Stimulated activated CD4-positive, alpha-beta T cell treated with anti-CD3 and anti-CD28 coated beads, Interleukin-4, amount 100 ng/mL, for 48 hours (primary cell): ENCODE results near the gene NR6A1.
"Not testable (repeated sequence)": the region's sequence is repeated elsewhere in the genome, so short reads cannot be mapped to it uniquely, and the experiment has no call there.

Source experiments
- DNase-seq, 2 donors: peaks; one replicate each; pipeline ENCODE4 v3.0.0-alpha.2; 2020; ENCODE audit warnings: low read depth in 2 of 2

Gene NR6A1

GRCh38 chr9:124615840-124616239, 155.3 kb downstream of the NR6A1 start:
- DNase-seq, result not testable (repeated sequence)

GRCh38 chr9:124615100-124615742, 155.9 kb downstream of the NR6A1 start:
- DNase-seq, result no peak

GRCh38 chr9:124613849-124614248, 157.3 kb downstream of the NR6A1 start:
- DNase-seq, result no peak

GRCh38 chr9:124611106-124611505, 160.0 kb downstream of the NR6A1 start:
- no peak for DNase-seq

- no peak for DNase-seq
These were observed 165.1 kb downstream of the NR6A1 start for GRCh38 chr9:124606027-124606426.

- DNase-seq, result no peak
These were observed 165.9 kb downstream of the NR6A1 start for GRCh38 chr9:124605258-124605657.

GRCh38 chr9:124602632-124603031, 168.5 kb downstream of the NR6A1 start:
- no peak for DNase-seq

- DNase-seq, result no peak
These were observed 168.9 kb downstream of the NR6A1 start for GRCh38 chr9:124602204-124602603.

- DNase-seq, result no peak
These were observed 170.7 kb downstream of the NR6A1 start for GRCh38 chr9:124600407-124600806.

- DNase-seq, result no peak
These were observed 171.9 kb downstream of the NR6A1 start for GRCh38 chr9:124599121-124599795.

- DNase-seq, result no peak
These were observed 173.1 kb downstream of the NR6A1 start for GRCh38 chr9:124598048-124598447.

GRCh38 chr9:124596172-124596839, 174.8 kb downstream of the NR6A1 start:
- DNase-seq, result no peak

- no peak for DNase-seq
These were observed 175.4 kb downstream of the NR6A1 start for GRCh38 chr9:124595743-124596142.

- DNase-seq, result no peak
These were observed 176.4 kb downstream of the NR6A1 start for GRCh38 chr9:124594673-124595072.

- DNase-seq, result no peak
These were observed 176.9 kb downstream of the NR6A1 start for GRCh38 chr9:124594225-124594624.

- no peak for DNase-seq
These were observed 177.5 kb downstream of the NR6A1 start for GRCh38 chr9:124593651-124594058.

GRCh38 chr9:124593200-124593599, 177.9 kb downstream of the NR6A1 start:
- DNase-seq, result no peak

- DNase-seq, result no peak
These were observed 180.0 kb downstream of the NR6A1 start for GRCh38 chr9:124590889-124591641.

- DNase-seq, result no peak
These were observed 186.5 kb downstream of the NR6A1 start for GRCh38 chr9:124584631-124585030.

GRCh38 chr9:124583134-124583533, 188.0 kb downstream of the NR6A1 start:
- DNase-seq, result no peak

GRCh38 chr9:124580186-124580585, 190.9 kb downstream of the NR6A1 start:
- no peak for DNase-seq

GRCh38 chr9:124576751-124577150, 194.4 kb downstream of the NR6A1 start:
- no peak for DNase-seq
